ENCODE results near the gene RNU7-1.

GRCh38 chr12:6961278-6961694 lies 17.7 kb downstream of the RNU7-1 start:
- TF ChIP-seq CTCF (IDR thresholded peaks at IDR 0.05; ENCODE audit: low read length): no peak
- TF ChIP-seq EZH2 (optimal IDR thresholded peaks at IDR 0.05; ENCODE audit: low read depth, low read length): no peak
- no peak for TF ChIP-seq EZH2phosphoT487 (IDR thresholded peaks at IDR 0.05; ENCODE audit: low read length)
